Panc1 (cell line): Measurements from ENCODE around the gene DNAH6. TPM values are rescaled to one million over a fixed set of nuclear protein-coding genes. Genes with fewer than 3 reads are reported as not detected.

Experiments used
- ATAC-seq: fragments of 200-7000 bp; cut with Tn5 transposase; 2 replicates; pipeline ENCODE4 v1.9.1; 2020; ENCODE audit warnings: mild to moderate bottlenecking, moderate library complexity
- BruUV-seq: library from RNA; stranded (reverse); fragments of 400-500 nt; replicated peaks from 2 replicates; lab custom pipeline; 2021; lab: Mats Ljungman, UMichigan
- CTCF ChIA-PET: fragments of 300-600 bp; sonication (Branson Sonifier 250); formaldehyde crosslinking; loops from one replicate; lab custom pipeline; 2022; ENCODE audit warnings: antibody characterized with exemption; lab: Charles Lee
- POLR2A ChIA-PET: fragments of 300-600 bp; sonication (Branson Sonifier 250); formaldehyde crosslinking; loops from one replicate; lab custom pipeline; 2022; ENCODE audit warnings: antibody characterized with exemption; lab: Charles Lee
- DNase-seq: peaks from one replicate; pipeline ENCODE4 v3.0.0-alpha.2; 2010; ENCODE audit warnings: low read depth, low spot score
- H3K27ac ChIP-seq: 2 replicates; pipeline ENCODE4 v1.5.1; 2011; ENCODE audit warnings: mild to moderate bottlenecking, low read length, inconsistent platforms
- H3K27me3 ChIP-seq: fragments of 200-500 bp; sonication (Bioruptor generic); 2 replicates; pipeline ENCODE4 v1.6.0; 2014; ENCODE audit warnings: low read length, inconsistent platforms; ENCODE audit not compliant: control insufficient read depth, insufficient read depth
- H3K36me3 ChIP-seq: fragments of 200-500 bp; sonication (Bioruptor generic); 2 replicates; pipeline ENCODE4 v1.5.1; 2014; ENCODE audit warnings: inconsistent platforms, mild to moderate bottlenecking, low read length, moderate library complexity; ENCODE audit not compliant: control insufficient read depth, insufficient read depth
- H3K4me1 ChIP-seq: 2 replicates; pipeline ENCODE4 v1.5.1; 2011; ENCODE audit warnings: inconsistent platforms, mild to moderate bottlenecking, low read length, moderate library complexity; ENCODE audit not compliant: control insufficient read depth, insufficient read depth
- H3K4me3 ChIP-seq, 2 experiments: 2 replicates each; pipeline ENCODE4 v1.5.1; 2011 to 2012; ENCODE audit warnings: low read depth in 2 of 2, low read length in 2 of 2, mild to moderate bottlenecking in 2 of 2, inconsistent platforms in 1 of 2, moderate library complexity in 1 of 2
- H3K9me3 ChIP-seq: fragments of 200-500 bp; sonication (Bioruptor generic); 2 replicates; pipeline ENCODE4 v1.5.1; 2014; ENCODE audit warnings: low read depth, mild to moderate bottlenecking, inconsistent platforms, low read length, moderate library complexity; ENCODE audit not compliant: control insufficient read depth, insufficient read depth
- CTCF ChIP-seq: fragments of 450-650 bp; IDR thresholded peaks from 2 replicates; pipeline ENCODE4 v1.5.1; 2017; ENCODE audit warnings: mild to moderate bottlenecking
- POLR2AphosphoS5 ChIP-seq: IDR thresholded peaks from 2 replicates; pipeline ENCODE4 v1.6.1; 2012; ENCODE audit warnings: mild to moderate bottlenecking, low read depth, low read length, moderate library complexity
- REST ChIP-seq, 2 experiments: IDR thresholded peaks; 2 replicates each; pipeline ENCODE4 v1.6.1; 2011 to 2012; ENCODE audit warnings: low read depth in 2 of 2, control low read depth in 1 of 2, low read length in 1 of 2, mild to moderate bottlenecking in 1 of 2, moderate library complexity in 1 of 2; ENCODE audit not compliant: insufficient read depth in 1 of 2
- SIN3A ChIP-seq: IDR thresholded peaks from 2 replicates; pipeline ENCODE4 v1.6.1; 2012; ENCODE audit warnings: low read depth, mild to moderate bottlenecking, low read length, moderate library complexity, borderline replicate concordance; ENCODE audit not compliant: insufficient read depth
- TCF7L2 ChIP-seq: IDR thresholded peaks from 2 replicates; pipeline ENCODE4 v1.6.1; 2011; ENCODE audit warnings: mild to moderate bottlenecking, low read depth, low read length, inconsistent platforms
- in situ Hi-C: cut with HindIII; loops from 2 replicates; pipeline ENCODE4 v1.10.0; 2016; ENCODE audit warnings: low sequenced_read_pairs, low pct_unique_long_range_greater_than_20kb
- intact Hi-C: fragments of 100-400 bp; cut with micrococcal nuclease; formaldehyde crosslinking; loops from one replicate; pipeline ENCODE4 v1.10.0; 2022; ENCODE audit not compliant: unreplicated experiment
- total RNA-seq: library from RNA; stranded (reverse); gene quantifications from one replicate; pipeline ENCODE4 v1.2.1, GENCODE V29; 2021; ENCODE audit not compliant: unreplicated experiment

DNAH6 gene
- total RNA-seq, 1 experiment from 2014 or later, result 0.26 TPM

- ChIA-PET CTCF (no interaction called here), POLR2A (no interaction called here)
- ATAC-seq (no peak), DNase-seq (no peak)
- H3K9me3 ChIP-seq, result no peaks in the 10 kb centered on the region; the same call in 1 of the 2 replicates
- intact Hi-C loops (no loop called here), in situ Hi-C loops (no loop called here)
- TF ChIP-seq CTCF (no peak), REST (IDR thresholded peaks at IDR 0.05; ENCODE audit: insufficient read depth in 1 of 2, low read depth in 2 of 2, low read length in 1 of 2) (no peak), POLR2AphosphoS5 (no peak), TCF7L2 (no peak), SIN3A (no peak)
- no TSS peak for BruUV-seq
- H3K27me3 ChIP-seq, result 0 out of 2 replicates have a peak, but pooled peaks cover 5% of the 10 kb centered on the region
- H3K36me3 ChIP-seq, result no peaks in the 10 kb centered on the region
- H3K4me3 ChIP-seq, result no peak overlapping the region
- no peaks in the 10 kb centered on the region for H3K4me1 ChIP-seq
- H3K27ac ChIP-seq, result no peak overlapping the region
Measured at GRCh38 chr2:84766791-84767190, 250.5 kb downstream of the DNAH6 start.

DNA sequence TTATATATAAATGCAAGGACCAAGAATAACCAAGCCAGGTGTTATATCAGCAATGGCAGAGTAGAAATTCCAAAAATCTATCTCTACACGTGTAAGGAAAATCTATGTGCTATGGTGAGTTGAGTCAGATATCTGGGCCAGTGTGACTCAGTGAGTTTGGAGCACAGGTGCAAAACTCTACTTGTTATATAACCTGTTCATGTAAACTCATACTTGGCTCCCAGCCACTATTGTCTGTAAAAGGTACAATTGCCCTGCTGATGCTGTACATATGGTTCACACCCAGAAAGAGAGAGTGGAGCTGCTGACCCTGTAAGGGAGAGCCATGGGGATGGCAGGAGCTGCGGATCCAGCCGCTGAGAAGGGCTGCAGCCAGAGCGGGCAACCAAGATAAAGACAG is 252.5 kb downstream of the DNAH6 start:
- Histone ChIP-seq H3K4me1 (no peaks in the 10 kb centered on the region), H3K27ac (no peak overlapping the region), H3K9me3 (no peaks in the 10 kb centered on the region; the same call in 1 of the 2 replicates), H3K4me3 (no peak overlapping the region), H3K36me3 (no peaks in the 10 kb centered on the region), H3K27me3 (0 out of 2 replicates have a peak, but pooled peaks cover 5% of the 10 kb centered on the region)
- no peak for DNase-seq
- in situ Hi-C loops, result no loop called here
- intact Hi-C loops, result no loop called here
- TF ChIP-seq POLR2AphosphoS5 (no peak), TCF7L2 (no peak), SIN3A (no peak), CTCF (no peak), REST (IDR thresholded peaks at IDR 0.05; ENCODE audit: insufficient read depth in 1 of 2, low read depth in 2 of 2, low read length in 1 of 2) (no peak)
- POLR2A ChIA-PET, result no interaction called here
- BruUV-seq, result no TSS peak
- ATAC-seq, result no peak
- CTCF ChIA-PET, result no interaction called here
